ENCODE data around the gene FGFR2.

The FGFR2 gene

GRCh38 chr10:121442086-121442935 lies 155.9 kb downstream of the FGFR2 start:
- no peak for DNase-seq

DNA sequence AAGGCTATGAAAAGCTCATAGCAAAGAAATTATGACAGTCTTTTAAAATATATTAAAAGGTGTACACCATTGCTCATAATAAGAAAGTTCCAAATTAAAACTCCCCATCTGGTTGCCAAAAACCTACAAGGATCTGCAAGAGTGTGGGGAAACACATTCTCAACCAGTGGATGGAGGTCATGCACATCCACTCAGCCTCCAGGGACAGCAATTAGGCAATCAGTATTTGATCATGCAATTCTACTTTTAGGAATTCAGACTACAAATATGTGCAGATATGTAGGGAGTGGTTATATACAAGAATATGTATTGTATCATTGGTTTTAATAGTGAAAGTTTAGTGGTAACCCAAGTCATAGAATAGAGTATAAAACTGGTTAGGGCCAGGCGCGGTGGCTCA lies 157.8 kb downstream of the FGFR2 start:
- DNase-seq: no peak

- DNase-seq: no peak
These were observed 159.9 kb downstream of the FGFR2 start for GRCh38 chr10:121438333-121438732.

GRCh38 chr10:121437596-121437995 lies 160.6 kb downstream of the FGFR2 start:
- DNase-seq: no peak

DNA sequence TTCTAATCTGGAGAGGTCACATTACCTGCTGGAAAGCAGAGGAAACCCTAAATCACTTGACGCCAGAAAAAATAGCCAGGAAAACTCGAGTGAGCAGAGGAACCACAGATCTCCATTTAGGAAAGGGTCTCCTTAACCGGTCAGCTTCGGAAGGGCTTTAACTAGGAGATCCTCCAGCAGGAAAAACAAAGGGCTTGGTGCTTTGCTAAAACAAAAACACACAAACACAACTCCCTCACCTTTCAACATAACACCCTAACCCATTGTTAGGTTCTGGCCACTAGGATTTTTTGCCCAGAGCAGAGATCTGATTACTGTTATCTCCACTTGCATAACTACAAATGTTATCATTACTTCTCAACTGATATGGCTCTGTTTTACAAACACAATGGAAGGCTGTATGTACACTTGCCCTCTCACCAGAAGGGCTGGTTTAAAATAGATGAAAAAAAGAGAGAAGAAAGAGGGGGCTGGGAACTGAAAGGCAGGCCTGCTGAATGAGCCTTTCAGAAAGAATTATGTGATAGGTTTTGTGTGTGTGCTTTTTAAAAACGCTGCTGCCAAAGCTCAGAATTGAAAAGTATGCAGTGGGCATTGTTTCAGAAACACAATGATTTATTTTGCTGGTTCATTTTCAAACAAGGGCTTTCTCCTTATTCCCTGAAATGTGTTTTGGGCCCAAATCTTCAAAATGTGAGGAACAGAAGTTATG lies 161.5 kb downstream of the FGFR2 start:
- DNase-seq: no peak

- no peak for DNase-seq
These were observed 162.0 kb downstream of the FGFR2 start for GRCh38 chr10:121436281-121436629.

DNA sequence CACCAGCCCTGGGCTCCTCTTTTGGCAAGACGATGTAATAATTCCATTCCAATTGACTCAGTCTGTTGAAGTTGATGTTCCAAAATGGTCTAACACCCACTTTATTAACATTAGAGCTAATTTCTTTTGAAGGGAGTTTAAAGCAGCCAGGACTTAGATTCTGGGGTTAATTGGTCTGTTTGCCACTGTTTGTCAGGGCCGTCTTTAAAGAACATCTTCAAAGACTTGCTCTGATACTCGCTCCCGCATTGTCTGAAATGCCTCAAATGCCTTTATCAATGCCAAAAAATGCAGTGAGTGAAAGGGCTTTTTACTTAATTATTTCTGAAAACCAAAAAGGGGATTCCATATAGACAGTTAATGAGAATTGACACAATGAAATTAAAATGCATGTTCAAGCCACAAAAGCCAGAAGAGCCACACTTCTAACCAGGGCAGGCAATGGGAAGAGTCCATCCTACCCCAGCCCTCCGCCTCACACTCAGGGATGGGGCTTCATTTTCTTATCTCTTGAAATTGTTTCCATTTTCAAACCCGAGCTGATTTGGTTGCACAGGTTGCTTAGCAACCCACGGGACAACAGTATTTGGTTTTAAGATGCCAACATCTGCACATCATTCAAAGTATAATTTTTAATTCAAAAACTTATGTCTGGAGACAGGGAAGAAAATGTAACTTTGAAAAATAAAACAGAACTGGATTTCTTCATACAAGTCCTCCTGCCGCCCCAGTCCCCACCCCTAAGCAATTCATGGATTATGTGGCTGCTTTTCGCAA lies 163.0 kb downstream of the FGFR2 start:
- no peak for DNase-seq

DNA sequence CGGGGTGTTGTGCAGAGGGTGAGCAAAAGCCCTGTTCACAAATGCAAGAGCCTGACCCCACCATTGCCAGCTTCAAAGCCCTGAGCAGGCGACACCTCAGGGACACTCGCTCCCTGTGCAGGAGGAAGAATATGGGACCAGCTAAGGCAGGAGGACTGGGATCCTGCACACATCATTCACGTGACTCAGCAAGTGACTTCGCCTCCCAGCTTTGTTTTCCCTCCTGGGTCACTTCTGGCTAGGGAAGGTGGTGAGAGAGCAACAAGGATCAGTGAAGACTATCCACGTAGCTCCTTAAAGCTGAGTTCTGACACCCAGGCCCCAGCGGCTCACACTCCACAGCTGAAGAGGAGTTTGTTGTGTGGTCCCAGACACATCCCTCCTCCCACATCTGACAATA lies 164.3 kb downstream of the FGFR2 start:
- no peak for DNase-seq

DNA sequence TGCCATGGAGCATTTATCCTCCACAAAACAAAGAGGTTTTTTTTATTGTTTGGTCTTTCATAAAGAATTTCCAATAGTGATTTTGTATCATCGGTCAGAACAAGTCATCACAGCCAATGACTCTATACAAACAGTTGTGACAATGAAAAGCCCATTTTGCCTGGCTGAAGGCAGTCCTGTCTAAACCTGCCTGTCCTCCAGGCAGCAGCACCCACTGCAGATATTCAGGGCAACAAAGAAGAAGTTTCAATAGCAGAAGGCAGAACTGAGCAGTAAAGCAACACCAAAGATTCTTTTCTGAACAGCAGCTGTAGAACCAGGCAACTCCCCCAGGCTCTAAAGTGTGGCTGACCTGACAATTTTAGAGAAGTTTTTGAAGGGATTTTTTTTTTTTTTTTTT lies 169.4 kb downstream of the FGFR2 start:
- no peak for DNase-seq

Measured in activated CD4-positive, alpha-beta T cell treated with anti-CD3 and anti-CD28 coated beads, Interleukin-2, Interleukin-6, amounts not matched to agents 100 ng/mL and 50 ng/mL, durations not matched to agents 16 hours and 8 hours (primary cell).